ENCODE measurements around the gene CDC73.

The CDC73 gene

GRCh38 chr1:193121616-193122593 is at the start of gene CDC73:
Gene CDC73 (plus strand): TSS chr1:193122031. CDS start chr1:193122201, 170 bp downstream.
- peak; percentile 97 for DNase-seq (ENCODE audit: low read depth, low spot score)

- DNase-seq (ENCODE audit: low read depth, low spot score), result no peak
Observed at GRCh38 chr1:193077991-193078390, 43.8 kb upstream of the CDC73 start.

- no peak for DNase-seq (ENCODE audit: low read depth, low spot score)
Observed at GRCh38 chr1:193079187-193079586, 42.6 kb upstream of the CDC73 start.

GRCh38 chr1:193083365-193084088 is 38.3 kb upstream of the CDC73 start:
- DNase-seq (ENCODE audit: low read depth, low spot score), result no peak

GRCh38 chr1:193085263-193085662 is 36.6 kb upstream of the CDC73 start:
- DNase-seq (ENCODE audit: low read depth, low spot score), result no peak

- no peak for DNase-seq (ENCODE audit: low read depth, low spot score)
Observed at GRCh38 chr1:193086342-193086741, 35.5 kb upstream of the CDC73 start.

GRCh38 chr1:193087893-193088292 is 33.9 kb upstream of the CDC73 start:
- DNase-seq (ENCODE audit: low read depth, low spot score), result no peak

- no peak for DNase-seq (ENCODE audit: low read depth, low spot score)
Observed at GRCh38 chr1:193090865-193091264, 31.0 kb upstream of the CDC73 start.

- DNase-seq (ENCODE audit: low read depth, low spot score), result no peak
Observed at GRCh38 chr1:193094112-193094511, 27.7 kb upstream of the CDC73 start.

- DNase-seq (ENCODE audit: low read depth, low spot score), result no peak
Observed at GRCh38 chr1:193102662-193103061, 19.2 kb upstream of the CDC73 start.

- no peak for DNase-seq (ENCODE audit: low read depth, low spot score)
Observed at GRCh38 chr1:193103759-193104501, 17.9 kb upstream of the CDC73 start.

GRCh38 chr1:193104502-193104906 is 17.3 kb upstream of the CDC73 start:
- DNase-seq (ENCODE audit: low read depth, low spot score), result no peak

- peak; percentile 27 for DNase-seq (ENCODE audit: low read depth, low spot score)
Observed at GRCh38 chr1:193104907-193105820, 16.7 kb upstream of the CDC73 start, which contains the start of gene GLRX2. Gene GLRX2 (minus strand): TSS chr1:193105414. CDS start chr1:193105382, 32 bp downstream.

- DNase-seq (ENCODE audit: low read depth, low spot score), result no peak
Observed at GRCh38 chr1:193105821-193106177, 16.0 kb upstream of the CDC73 start.

- no peak for DNase-seq (ENCODE audit: low read depth, low spot score)
Observed at GRCh38 chr1:193108471-193108870, 13.4 kb upstream of the CDC73 start.

GRCh38 chr1:193109619-193110018 is 12.2 kb upstream of the CDC73 start:
- DNase-seq (ENCODE audit: low read depth, low spot score), result no peak

GRCh38 chr1:193110246-193110645 is 11.6 kb upstream of the CDC73 start:
- no peak for DNase-seq (ENCODE audit: low read depth, low spot score)

GRCh38 chr1:193110864-193111263 is 11.0 kb upstream of the CDC73 start:
- DNase-seq (ENCODE audit: low read depth, low spot score), result no peak

GRCh38 chr1:193111641-193112090 is 10.2 kb upstream of the CDC73 start:
- DNase-seq (ENCODE audit: low read depth, low spot score), result no peak

GRCh38 chr1:193113258-193113991 is 8.4 kb upstream of the CDC73 start:
- DNase-seq (ENCODE audit: low read depth, low spot score), result no peak
